ENCODE data around the gene ECI2.
"Not testable (repeated sequence)": the region's sequence is repeated elsewhere in the genome, so short reads cannot be mapped to it uniquely, and the experiment has no call there.

Gene ECI2

DNA sequence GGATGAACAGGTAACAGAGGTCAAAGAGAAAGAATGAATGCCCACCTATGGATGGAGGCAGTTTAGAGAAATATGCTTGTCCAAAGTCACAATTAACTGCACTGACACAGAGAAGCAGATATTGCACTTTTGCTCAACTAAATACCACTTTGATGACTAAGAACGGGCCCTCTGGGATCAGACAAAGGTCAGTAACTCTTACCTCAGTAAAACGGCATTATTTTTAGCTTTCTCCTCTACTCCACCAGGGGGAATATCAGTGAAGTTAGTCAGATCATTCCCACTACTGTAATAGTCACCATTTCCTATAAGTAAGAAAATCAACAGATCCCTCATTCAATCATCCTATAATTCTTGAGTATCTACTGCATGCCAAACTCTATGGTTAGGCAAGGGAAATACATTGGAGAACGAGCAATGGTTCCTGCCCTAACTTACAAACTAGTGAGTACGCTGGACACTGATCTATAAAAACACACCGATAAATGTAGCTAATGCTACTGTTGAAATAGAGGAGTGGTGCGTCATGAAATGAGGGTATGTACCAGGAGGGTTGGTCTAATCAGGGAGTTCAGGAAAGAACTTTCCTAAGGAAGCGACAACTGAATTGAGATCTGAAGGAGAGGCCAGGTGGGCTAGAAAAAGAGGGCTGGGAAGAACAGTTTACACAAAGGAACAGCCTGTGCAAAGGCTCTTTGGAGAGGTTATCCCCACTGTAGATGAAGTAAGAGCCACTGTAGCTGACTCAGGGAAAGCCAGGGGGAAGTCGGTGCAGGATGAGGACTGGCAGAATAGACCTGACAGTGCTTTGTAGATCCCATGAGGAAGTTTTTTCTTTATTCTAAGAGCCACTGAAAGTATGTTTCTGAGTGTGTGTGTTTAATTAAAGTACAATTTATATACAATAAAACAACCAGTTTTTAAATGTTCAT, 9.2 kb downstream of the ECI2 start:
- Mint-ChIP-seq H3K4me3 (no peak overlapping the region), H3K27ac (no peak overlapping the region), H3K27me3 (no peaks in the 10 kb centered on the region)

DNA sequence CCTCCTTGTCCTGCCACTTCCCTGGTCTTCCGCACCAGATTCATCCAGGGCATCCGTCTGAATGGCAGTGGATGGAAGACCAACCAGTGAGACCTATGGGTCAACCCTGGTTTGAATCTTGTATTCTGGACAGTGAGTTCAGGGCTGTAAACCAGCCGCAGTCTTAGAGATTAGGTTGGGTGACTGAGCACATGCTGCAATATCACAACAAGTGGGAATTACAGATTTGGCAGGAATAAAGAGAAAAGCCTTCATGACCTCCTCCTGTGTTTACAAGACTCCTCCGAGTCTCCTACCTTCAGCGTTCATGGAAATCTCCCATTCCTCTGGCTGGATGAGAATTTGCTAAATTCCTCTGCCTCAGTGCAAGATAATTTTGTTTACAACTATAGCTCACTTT, 9.9 kb downstream of the ECI2 start:
- ATAC-seq: no peak
- peaks cover 72% of the 10 kb centered on the region for H3K36me3 Mint-ChIP-seq
- H3K27ac Mint-ChIP-seq: no peak overlapping the region
- peaks cover 3% of the 10 kb centered on the region for H3K9me3 Mint-ChIP-seq
- H3K4me1 Mint-ChIP-seq: peaks cover 11% of the 10 kb centered on the region
- H3K4me3 Mint-ChIP-seq: no peak overlapping the region
- H3K27me3 Mint-ChIP-seq: no peaks in the 10 kb centered on the region

More for the DNA sequence above, 9.2 kb downstream of the ECI2 start:
- Mint-ChIP-seq H3K36me3 (peaks cover 66% of the 10 kb centered on the region), H3K4me1 (peaks cover 11% of the 10 kb centered on the region), H3K9me3 (peaks cover 2% of the 10 kb centered on the region)
- peak; percentile 50 for ATAC-seq

DNA sequence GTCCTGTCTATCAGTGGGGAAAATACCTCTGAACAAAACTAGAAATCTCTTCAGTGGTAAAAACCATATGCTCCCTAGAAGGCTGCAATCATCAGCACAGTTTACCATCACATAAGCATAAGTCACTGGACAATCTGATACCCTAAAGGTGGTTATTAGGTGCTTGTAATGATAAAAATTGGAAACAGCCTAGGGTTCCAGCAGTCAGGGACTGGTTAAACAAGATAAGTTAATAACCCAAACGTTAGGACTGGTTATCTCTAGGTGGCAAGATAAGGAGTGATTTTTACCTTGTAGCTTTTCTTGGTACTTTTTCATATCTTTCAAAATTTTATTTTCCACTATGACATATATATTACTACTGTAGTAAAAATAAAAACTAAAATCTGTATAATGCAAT, 11.0 kb downstream of the ECI2 start:
- no peak overlapping the region for H3K4me3 Mint-ChIP-seq
- peaks cover 3% of the 10 kb centered on the region for H3K9me3 Mint-ChIP-seq
- no peaks in the 10 kb centered on the region for H3K27me3 Mint-ChIP-seq
- ATAC-seq: no peak
- peaks cover 70% of the 10 kb centered on the region for H3K36me3 Mint-ChIP-seq
- peaks cover 11% of the 10 kb centered on the region for H3K4me1 Mint-ChIP-seq
- no peak overlapping the region for H3K27ac Mint-ChIP-seq

DNA sequence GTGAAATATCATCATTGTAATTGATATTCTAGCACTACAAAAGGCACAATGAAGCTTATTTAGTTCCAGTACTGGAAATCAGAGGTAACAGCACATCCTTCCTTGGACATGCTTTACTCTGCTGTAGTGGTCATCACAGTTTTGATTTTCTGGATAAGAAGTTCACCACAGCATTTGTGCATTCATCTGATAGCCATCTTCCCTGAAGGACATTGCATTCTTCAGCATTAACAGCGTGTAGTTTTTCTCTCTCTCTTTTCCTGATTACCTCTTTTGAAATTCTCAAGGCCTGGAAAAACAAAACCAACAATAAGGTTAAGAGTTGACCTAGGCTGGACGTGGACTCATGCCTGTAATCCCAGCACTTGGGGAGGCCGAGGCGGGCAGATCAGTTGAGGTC, 19.6 kb downstream of the ECI2 start:
- Mint-ChIP-seq H3K9me3 (peaks cover 17% of the 10 kb centered on the region), H3K4me3 (no peak overlapping the region), H3K4me1 (no peaks in the 10 kb centered on the region), H3K27me3 (no peaks in the 10 kb centered on the region), H3K36me3 (peaks cover 78% of the 10 kb centered on the region), H3K27ac (no peak overlapping the region)
- ATAC-seq: no peak

- H3K9me3 Mint-ChIP-seq: peaks cover 17% of the 10 kb centered on the region
- no peak overlapping the region for H3K4me3 Mint-ChIP-seq
- H3K36me3 Mint-ChIP-seq: peaks cover 64% of the 10 kb centered on the region
- H3K27me3 Mint-ChIP-seq: no peaks in the 10 kb centered on the region
- no peak for ATAC-seq
- H3K27ac Mint-ChIP-seq: no peak overlapping the region
- no peaks in the 10 kb centered on the region for H3K4me1 Mint-ChIP-seq
These were observed 21.3 kb downstream of the ECI2 start for GRCh38 chr6:4114123-4114522.

- no peak overlapping the region for H3K27ac Mint-ChIP-seq
- H3K4me1 Mint-ChIP-seq: no peaks in the 10 kb centered on the region
- peaks cover 59% of the 10 kb centered on the region for H3K36me3 Mint-ChIP-seq
- ATAC-seq: no peak
- no peak overlapping the region for H3K4me3 Mint-ChIP-seq
- H3K27me3 Mint-ChIP-seq: no peaks in the 10 kb centered on the region
- peaks cover 17% of the 10 kb centered on the region for H3K9me3 Mint-ChIP-seq
These were observed 21.7 kb downstream of the ECI2 start for GRCh38 chr6:4113649-4114048.

- H3K4me1 Mint-ChIP-seq: no peaks in the 10 kb centered on the region
- peaks cover 17% of the 10 kb centered on the region for H3K9me3 Mint-ChIP-seq
- no peak overlapping the region for H3K4me3 Mint-ChIP-seq
- no peaks in the 10 kb centered on the region for H3K27me3 Mint-ChIP-seq
- ATAC-seq: no peak
- no peak overlapping the region for H3K27ac Mint-ChIP-seq
- peaks cover 46% of the 10 kb centered on the region for H3K36me3 Mint-ChIP-seq
These were observed 23.0 kb downstream of the ECI2 start for GRCh38 chr6:4112366-4112765.

GRCh38 chr6:4109363-4109815, 26.0 kb downstream of the ECI2 start:
- Mint-ChIP-seq H3K36me3 (peaks cover 19% of the 10 kb centered on the region), H3K9me3 (peaks cover 15% of the 10 kb centered on the region)
- not testable (repeated sequence) for H3K27ac Mint-ChIP-seq, ATAC-seq, H3K4me1 Mint-ChIP-seq, H3K27me3 Mint-ChIP-seq, H3K4me3 Mint-ChIP-seq

DNA sequence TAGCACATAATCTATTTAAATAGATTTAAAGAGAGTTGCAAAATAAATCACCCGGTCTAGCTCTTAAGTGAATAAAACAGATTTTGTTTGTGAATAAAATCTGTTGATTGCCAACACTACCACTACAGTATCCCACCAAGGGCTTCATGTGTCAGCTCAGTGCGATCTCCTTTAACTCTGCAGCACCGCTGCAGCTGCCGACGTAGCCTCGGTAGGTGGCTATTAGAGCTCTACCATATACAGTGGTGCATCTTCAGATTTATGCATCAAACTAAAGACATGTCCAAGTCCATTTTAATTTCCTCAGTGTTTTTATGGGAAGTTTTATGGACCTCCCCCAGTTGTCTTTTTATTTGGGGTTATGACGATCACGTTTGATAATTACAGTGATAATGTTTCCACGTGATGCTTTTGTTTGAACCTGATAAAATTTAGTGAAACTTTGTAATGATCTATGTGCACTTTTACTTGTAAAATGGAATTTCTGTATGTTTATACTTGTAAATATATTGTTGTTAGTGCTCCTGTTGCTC, 26.7 kb downstream of the ECI2 start:
- Mint-ChIP-seq H3K36me3 (peaks cover 11% of the 10 kb centered on the region), H3K9me3 (peaks cover 12% of the 10 kb centered on the region), H3K27me3 (no peaks in the 10 kb centered on the region), H3K4me3 (no peak overlapping the region), H3K27ac (no peak overlapping the region), H3K4me1 (no peaks in the 10 kb centered on the region)
- no peak for ATAC-seq

- ATAC-seq: no peak
- Mint-ChIP-seq H3K4me3 (no peak overlapping the region), H3K9me3 (peaks cover 10% of the 10 kb centered on the region), H3K27me3 (no peaks in the 10 kb centered on the region), H3K27ac (no peak overlapping the region), H3K4me1 (no peaks in the 10 kb centered on the region), H3K36me3 (peaks cover 7% of the 10 kb centered on the region)
These were observed 27.5 kb downstream of the ECI2 start for GRCh38 chr6:4107873-4108272.

- Mint-ChIP-seq H3K4me1 (no peaks in the 10 kb centered on the region), H3K36me3 (no peaks in the 10 kb centered on the region), H3K27ac (no peak overlapping the region), H3K4me3 (no peak overlapping the region), H3K9me3 (no peaks in the 10 kb centered on the region), H3K27me3 (no peaks in the 10 kb centered on the region)
- ATAC-seq: no peak
These were observed 29.3 kb downstream of the ECI2 start for GRCh38 chr6:4105980-4106536.

DNA sequence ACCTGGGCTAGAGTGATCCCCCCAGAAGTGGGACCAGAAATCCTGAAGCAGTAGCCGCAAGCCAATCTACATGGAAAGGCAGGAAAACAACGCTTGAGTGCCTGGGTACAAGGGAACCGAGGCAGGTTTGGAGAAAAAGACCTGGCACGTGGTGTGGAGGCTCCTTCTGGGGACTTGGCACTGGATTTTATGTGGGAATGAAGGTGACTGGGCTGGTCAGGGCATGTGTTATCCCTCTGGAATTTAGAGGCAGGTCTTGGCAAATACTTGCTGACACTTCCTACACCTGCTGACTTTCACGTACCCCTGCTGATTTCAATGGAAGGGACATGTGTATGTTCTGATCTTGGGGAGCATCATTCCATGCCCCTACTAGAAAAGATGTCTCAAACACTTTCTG, 31.4 kb downstream of the ECI2 start:
- H3K27me3 Mint-ChIP-seq: no peaks in the 10 kb centered on the region
- no peak for ATAC-seq
- H3K9me3 Mint-ChIP-seq: no peaks in the 10 kb centered on the region
- no peaks in the 10 kb centered on the region for H3K36me3 Mint-ChIP-seq
- no peak overlapping the region for H3K4me3 Mint-ChIP-seq
- H3K4me1 Mint-ChIP-seq: no peaks in the 10 kb centered on the region
- H3K27ac Mint-ChIP-seq: no peak overlapping the region

DNA sequence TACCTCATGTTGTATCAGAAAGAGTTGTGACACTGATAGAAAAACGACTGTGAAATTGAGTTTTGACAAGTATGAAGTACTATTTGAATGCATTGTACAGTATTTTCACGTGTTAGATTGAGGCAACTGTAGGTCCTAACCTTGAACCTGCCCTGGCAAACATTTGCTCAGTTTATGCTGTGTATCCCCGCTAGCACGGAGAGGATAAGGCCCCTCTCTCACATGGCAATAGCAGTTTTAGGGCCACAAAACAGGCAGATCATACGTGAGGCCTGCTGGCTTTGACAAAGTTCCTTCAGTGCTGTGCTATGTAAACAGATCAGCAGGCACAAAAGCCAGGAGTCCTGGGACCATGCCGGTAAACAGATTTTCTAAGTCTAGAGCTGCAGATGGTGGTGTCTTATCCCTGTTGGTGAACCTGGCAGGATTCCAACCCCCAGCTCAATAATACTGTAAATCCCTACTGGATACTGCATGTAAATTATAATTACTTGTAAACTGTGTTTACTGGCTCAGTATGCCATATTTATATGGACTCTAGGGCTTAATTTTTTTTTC, 32.6 kb downstream of the ECI2 start:
- no peaks in the 10 kb centered on the region for H3K4me1 Mint-ChIP-seq
- H3K4me3 Mint-ChIP-seq: no peak overlapping the region
- H3K27ac Mint-ChIP-seq: no peak overlapping the region
- no peaks in the 10 kb centered on the region for H3K27me3 Mint-ChIP-seq
- ATAC-seq: no peak
- no peaks in the 10 kb centered on the region for H3K36me3 Mint-ChIP-seq
- no peaks in the 10 kb centered on the region for H3K9me3 Mint-ChIP-seq

- Mint-ChIP-seq H3K36me3 (no peaks in the 10 kb centered on the region), H3K27me3 (no peaks in the 10 kb centered on the region), H3K9me3 (no peaks in the 10 kb centered on the region), H3K4me3 (no peak overlapping the region), H3K4me1 (no peaks in the 10 kb centered on the region), H3K27ac (no peak overlapping the region)
- ATAC-seq: no peak
These were observed 34.1 kb downstream of the ECI2 start for GRCh38 chr6:4101298-4101697.

GRCh38 chr6:4100655-4101054, 34.7 kb downstream of the ECI2 start:
- no peaks in the 10 kb centered on the region for H3K9me3 Mint-ChIP-seq
- no peak overlapping the region for H3K27ac Mint-ChIP-seq
- no peaks in the 10 kb centered on the region for H3K4me1 Mint-ChIP-seq
- ATAC-seq: no peak
- H3K36me3 Mint-ChIP-seq: no peaks in the 10 kb centered on the region
- no peaks in the 10 kb centered on the region for H3K27me3 Mint-ChIP-seq
- H3K4me3 Mint-ChIP-seq: no peak overlapping the region
